HG03575 (cell line): Measurements from ENCODE around the gene NDUFS7.

Experiments
- ATAC-seq: cut with Tn5 transposase; IDR thresholded peaks from one replicate; pipeline ENCODE4 v1.9.1; 2021; ENCODE audit not compliant: unreplicated experiment, insufficient number of reproducible peaks, low FRiP score; ENCODE audit errors: extremely low read depth

NDUFS7 gene

DNA sequence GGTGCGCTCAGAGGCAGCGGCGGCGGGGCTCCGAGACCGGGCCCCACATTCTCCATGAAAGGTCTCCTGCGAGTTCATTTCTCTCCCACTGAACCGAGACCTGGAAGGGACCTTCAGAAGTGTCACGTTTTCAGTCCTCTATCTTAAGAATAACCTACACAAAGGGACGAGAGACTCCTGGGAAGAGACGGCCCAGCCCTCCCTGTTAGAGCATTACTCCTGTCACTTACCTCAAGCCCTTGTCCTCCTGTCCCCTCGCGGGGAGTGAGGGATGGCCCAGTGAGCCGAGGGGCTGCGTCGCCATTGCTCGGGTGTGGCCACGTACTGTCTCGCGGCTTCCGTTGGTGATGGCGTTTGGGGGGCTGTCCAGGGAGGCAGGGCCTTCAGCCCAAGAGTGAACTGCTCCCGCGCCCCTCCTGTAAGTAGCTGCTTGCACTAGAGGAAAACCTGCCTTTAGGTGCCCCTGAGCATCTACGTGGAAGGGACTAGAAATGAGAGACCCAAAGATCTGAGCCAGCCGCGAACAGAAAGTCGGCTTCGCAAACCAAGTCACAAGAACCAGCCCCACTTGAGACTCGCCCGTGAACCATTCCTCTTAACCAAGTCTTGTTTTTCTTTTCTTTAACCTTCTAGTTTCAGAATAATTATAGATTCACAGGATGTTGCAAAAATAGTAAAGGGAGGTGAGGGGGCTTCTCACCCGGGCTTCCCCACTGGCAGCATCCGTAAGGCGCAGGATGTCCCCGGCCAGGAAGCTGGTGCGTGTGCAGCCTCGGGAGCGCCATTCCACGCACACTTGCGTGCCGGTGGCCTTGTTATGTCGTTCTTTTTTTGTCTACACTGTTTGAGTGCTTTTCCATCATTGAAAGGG lies 21.1 kb upstream of the NDUFS7 start:
- ATAC-seq = no peak

DNA sequence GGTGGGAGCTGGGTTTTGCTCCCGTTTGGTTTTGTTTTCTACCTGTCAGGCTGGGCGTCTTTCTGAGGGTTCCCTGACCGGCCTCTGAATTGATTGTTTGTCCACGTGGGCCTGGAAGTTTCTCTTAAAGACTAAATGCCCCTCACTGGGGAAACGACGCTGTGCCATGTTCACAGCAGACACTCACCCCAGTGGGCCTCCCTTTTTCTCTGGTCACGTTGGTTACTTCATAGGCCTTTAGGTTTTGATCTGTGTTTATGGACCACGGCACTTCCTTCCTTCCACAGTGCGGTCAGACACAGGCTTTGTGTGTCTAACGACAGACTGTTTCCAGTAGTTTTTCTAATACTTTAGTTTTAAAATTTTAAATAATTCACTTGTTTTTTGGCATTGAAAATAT lies 20.1 kb upstream of the NDUFS7 start:
- ATAC-seq = no peak

DNA sequence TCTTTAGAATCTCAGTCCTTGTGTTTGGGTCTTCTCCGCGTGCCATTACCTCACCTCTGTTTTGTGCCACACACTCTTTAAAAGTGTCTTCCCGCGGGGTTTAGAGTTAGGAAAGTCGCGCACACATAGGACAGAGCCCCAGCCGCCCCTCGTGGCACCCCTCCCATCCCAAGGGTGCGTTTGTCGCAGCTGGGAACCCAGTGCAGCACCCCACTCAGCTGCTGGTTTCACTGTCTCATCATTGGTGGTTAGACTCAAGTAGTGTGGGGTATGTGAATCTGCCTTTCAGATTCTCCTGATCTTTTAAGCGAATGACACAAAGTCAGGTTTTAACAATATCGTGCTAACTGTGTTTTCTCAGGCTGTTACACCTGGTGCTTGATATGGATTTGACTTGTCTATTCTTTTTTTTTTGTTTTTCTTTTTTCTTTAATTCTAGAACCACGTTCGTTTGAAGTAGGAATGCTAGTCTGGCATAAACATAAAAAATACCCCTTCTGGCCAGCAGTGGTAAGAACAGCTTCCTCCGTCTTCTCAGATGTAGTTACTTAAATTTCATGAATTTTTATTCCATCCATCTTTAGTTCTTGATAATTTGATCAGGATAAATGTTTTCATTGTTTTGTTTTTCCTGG lies 19.5 kb upstream of the NDUFS7 start:
- ATAC-seq = no peak

DNA sequence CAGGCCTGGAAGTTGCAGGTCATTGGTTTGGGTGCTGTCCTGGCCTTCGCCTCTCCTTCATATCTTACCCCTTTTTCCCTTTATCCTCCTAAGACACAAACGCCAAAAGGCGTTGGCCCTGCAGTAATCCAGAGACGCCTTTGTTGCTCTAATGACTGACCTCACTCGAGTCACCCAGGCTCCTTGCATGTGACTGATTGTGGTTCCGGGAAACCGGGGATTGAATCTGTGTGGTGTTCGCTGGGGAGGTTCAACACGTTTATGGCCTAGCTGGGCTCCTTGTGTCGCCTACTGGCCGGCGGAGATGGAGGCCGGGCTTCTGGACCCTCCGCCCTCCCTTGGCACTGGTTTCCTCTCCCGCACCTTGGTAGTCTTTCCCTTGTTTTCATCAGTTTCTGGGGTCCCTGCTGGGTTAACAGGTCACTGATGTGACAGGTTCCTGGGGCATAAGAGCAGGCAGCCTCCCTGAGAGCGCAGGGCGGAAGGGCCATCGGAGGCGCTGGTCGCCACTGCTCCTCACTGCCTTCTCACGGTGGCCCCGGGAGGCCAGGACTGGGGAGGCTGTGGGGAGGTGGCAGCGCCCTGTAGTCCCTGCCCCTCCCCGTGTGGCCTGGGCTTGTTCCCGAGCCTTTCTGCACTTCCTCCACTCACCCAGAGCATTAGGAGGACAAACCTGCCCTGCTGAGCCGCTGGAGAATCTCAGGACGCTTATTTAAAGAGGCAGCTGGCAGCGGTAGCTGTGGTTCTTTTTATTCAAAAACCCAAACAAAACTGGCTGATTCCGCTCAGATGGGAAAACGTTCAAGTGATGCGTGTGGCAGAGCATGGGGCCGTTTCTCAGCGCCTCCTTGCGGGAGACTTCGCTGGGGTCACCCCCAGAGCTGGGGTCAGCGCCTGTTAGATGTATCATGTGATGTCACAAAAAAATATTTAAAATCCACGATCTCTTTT lies 18.1 kb upstream of the NDUFS7 start:
- ATAC-seq = no peak

DNA sequence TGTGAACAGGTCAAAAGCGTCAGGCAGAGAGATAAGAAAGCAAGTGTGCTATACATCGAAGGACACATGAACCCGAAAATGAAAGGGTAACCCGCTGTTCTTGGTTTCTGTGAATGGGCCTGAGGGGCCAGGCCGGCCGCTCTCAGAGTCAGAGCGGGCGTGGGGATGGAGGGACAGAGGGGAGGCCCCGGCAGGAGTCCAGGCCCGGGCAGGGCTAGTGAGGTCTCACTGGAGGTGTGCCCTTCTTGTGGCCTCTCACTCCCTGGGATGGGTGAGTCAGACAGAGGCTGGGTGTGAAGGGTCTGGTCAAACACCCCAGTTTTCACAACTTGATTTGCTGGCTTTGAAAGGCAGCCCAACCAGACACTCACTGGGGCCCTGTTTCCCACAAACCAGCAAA lies 17.4 kb upstream of the NDUFS7 start:
- no peak for ATAC-seq

DNA sequence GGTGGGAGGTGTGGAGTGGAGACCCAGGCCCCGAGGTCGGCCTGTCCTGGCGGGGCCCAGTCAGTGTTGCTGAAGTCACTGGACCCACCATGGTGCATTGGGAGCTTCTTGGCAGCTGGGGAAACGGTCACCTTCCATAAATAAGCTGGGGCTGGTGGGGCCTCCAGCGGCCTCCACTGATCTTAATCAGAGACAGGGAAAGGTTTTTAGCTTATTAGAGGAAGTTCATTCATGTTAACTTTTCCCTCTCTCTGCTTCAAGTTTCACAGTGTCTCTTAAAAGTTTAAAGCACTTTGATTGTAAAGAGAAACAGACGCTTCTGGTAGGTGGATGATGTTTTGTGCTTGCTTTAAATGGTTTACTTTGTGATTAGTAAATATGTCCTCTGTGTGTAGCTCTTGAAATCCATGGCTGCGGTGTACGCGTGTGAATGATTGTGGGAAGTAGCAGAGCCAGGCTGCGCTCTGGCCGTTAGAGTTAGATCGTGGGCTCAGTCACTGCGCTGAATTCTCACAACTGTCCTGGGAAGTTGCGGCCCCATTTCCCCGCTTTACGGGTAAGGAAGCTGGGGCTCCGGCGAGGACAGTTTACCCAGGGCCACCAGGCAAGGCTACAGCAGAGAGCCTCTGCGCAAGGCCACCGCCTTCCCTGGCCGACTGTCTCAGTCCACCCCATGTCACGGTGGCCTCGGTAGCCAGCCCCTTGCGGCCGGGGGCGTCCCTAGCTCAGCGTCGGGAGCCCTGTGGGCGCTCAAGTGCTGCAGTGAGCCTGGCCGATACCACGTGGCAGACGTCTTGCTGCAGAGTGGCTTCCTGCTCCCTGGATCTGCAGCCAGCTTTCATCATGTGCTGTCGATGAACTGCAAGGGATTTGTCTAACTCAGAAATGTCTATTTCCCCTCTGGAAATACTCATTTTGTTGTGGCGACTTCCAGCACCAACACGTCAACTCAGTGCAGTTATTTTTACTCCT lies 16.5 kb upstream of the NDUFS7 start:
- ATAC-seq = no peak

DNA sequence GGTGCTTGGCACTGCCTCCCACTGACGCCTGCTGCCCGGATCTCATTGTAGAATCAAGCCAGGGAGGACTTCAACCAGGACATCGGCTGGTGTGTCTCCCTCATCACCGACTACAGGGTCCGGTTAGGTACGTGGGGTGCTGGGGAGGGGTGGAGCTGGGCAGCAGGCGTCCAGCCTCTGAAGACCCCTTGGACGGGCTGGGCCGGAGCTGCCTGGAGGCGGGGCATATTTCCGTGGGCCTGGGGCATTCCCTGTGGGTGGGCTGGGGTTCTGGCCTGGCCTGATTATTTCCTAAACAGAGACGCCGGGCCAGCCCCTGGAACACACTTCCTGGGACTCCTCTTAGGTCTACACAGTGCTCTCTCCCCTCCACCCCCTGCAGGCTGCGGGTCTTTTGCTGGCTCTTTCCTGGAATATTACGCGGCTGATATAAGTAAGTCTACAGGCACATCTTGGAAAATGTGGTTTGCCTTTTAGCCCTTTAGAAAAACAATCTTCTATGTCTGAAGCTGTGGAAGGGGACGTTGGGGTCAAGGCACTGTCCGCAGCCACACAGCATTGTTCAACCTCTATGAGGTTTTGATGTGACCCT lies 14.4 kb upstream of the NDUFS7 start:
- no peak for ATAC-seq

DNA sequence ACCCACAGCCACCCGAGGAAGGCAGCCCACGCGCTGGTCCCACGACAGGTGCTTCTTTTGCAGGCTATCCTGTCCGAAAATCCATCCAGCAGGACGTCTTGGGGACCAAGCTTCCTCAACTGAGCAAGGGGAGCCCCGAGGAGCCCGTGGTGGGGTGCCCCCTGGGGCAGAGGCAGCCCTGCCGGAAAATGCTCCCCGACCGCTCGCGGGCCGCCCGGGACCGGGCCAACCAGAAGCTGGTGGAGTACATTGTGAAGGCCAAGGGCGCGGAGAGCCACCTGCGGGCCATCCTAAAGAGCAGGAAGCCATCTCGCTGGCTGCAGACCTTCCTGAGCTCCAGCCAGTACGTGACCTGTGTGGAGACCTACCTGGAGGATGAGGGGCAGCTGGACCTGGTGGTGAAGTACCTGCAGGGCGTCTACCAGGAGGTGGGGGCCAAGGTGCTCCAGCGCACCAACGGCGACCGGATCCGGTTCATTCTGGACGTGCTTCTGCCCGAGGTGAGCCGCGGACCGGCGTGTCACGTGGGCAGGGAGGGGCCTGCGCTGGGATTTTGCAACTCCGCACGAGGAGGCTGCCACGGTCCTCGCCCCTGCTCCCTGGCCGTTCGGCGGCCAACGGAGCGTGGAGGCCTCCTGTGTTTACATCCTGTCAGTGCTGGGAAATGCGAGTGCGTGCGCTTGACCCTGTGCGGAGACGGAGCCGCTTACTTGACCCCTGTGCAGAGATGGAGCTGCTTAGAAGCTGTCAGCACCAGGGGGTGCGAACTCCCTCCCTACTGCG lies 12.9 kb upstream of the NDUFS7 start:
- no peak for ATAC-seq

DNA sequence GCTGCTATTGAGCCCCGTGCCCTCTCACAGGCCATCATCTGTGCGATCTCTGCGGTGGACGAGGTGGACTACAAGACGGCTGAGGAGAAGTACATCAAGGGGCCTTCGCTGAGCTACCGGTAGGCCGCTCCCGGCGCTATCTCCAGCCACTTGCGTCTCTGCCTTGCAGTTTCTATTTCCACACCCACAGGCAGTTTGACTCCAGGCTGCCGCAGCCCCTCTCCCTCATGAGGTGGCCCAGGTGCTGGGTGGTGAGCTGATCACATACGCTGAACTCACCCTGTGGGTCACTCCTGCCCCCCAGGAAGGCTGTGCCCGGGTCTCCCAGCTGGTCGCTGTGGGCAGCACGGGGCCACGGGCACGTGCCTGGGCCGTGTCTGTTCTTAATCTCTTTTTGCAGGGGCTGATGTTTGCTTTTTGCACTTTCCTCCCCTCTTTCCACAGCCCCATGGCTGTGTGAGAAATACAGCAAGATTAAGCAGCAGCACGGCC lies 10.6 kb upstream of the NDUFS7 start:
- no peak for ATAC-seq

DNA sequence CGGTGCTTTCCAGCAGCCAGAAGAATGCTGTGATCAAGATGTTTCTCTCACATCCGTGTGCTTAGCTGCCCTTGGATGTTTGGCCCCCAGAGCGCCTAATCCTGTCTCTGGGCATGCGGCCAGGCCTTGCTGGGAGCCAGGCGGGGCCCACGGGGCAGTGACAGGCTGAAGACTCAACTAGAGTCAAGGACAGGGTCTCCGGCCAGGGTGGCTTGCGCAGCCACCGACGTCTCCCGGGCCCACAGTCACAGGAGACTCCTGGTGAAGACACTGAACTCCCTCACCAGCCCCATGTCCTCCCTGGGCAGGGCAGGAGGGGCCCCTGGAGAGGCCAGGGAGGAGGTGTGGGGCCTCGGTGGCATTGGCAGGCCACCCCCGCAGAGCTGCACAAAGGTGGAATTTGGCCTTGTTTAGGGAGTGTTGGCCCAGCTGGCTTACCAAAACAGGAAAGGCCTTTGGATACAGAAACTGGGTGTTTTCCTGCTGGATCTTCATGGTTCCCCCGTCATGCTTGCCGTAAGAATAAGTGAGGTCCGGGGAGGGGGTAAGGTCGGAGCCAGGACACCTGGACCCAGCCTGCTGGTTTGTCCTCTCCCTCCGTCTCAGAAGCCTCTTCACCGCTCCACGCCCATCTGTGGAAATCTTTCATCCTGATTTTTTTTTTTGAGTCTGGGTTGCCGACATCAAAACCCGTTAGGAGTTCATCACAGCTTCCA lies 10.0 kb upstream of the NDUFS7 start:
- ATAC-seq = no peak

DNA sequence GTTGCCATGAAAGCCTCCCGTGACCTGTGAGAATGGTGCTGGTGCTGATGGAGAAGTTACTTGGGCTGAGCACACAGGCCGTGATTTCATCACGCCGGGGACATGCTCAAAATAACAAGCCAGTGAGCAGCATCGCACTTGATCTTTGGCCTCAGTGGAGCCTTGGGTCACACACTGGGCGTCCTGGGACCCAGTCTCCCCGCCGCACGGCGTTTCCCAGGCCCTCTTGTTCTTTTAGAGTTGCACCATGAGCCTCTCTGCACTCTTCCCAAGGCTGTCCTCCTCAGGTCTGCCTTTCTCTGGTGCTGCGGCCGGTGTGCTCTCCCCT lies 9.5 kb upstream of the NDUFS7 start:
- no peak for ATAC-seq

DNA sequence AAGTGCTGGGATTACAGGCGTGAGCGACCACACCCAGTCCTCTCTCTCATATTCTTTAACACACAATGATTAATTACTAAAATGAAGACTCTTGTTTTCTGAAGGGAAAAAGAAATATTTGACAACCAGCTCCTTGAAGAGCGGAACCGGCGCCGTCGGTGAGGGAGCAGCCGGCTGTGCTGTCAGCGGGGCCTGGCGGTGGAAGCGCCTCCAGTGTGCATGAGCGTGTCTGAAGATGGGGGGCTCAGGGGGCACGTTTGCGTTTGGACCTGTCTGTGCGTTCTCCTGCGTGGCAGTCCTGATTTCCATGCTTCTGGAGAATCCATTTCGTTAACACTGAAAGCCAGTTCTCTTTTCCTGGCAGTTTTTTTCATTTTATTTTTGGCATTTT lies 7.3 kb upstream of the NDUFS7 start:
- no peak for ATAC-seq

DNA sequence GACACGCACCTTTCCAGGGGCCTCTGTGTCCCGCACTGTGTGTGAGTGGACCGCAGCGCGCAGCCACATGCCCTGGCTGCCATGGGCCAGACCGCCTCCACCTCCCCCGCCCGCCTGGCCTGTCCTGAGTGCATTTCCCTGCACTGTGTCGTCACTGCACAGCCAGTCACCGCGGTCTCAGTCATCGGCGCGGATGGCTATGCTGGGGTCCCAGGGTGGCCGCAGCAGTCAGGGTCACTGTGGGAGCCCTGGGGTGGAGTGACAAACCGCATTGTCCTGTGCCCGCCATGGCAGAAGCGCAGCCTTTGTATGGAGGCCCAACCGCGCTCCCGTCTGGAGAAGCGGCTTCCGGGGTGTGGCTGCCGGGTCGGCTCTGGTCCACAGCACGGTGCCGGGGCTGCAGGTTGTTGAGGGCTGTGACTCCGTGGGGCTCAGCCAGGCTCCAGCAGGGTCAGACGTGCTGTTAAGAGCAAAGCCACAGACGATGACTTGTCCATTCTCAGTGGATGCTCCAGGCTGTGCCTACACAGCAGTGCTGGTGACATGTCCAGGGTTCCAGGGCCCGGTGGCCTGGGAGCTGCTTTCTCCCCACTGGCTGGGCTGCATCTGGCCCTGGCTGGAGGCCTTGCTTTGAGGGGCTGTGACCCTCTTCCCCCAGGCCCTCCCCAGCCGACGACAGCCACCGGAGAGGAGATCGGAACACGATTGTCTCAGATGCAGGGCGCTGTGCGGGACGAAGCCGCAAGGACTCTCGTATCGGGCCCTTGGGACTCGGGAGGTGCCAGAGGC lies 6.3 kb upstream of the NDUFS7 start:
- no peak for ATAC-seq

DNA sequence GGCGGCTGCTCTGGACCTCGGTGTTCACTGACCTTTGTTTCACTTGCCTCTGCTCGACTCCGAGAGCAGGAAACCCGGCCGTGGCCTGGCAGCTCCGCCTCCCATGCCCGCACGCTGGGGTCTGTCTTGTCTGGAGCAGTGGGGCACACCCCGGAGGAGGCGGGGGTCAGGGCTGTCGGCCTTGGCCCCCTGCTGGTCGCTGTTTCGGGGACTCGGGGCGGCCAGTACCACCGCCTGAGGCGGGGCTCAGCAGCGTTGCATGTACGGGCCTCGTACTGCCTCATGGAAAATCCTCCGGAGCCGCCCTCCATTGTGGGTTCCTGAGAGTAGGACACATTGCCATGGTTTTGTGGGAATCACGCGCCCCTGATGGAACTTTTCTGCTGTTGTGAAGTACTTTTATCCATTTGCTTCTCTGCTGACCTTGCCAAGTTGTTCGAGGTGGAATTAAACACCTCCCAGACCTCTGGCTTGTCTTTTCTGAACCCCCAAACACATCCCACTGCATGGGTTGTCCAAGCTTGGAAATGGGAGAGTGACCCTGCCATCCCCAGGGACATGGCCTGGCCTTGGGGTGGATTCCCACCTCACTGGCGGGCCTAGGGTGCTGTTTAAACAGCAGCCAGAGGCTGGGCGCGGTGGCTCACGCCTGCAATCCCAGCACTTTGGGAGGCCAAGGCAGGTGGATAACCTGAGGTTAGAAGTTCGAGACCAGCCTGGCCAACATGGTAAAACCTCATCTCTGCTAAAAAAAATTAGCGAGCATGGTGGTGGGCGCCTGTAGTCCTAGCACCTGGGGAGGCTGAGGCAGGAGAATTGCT lies 5.5 kb upstream of the NDUFS7 start:
- ATAC-seq = no peak

DNA sequence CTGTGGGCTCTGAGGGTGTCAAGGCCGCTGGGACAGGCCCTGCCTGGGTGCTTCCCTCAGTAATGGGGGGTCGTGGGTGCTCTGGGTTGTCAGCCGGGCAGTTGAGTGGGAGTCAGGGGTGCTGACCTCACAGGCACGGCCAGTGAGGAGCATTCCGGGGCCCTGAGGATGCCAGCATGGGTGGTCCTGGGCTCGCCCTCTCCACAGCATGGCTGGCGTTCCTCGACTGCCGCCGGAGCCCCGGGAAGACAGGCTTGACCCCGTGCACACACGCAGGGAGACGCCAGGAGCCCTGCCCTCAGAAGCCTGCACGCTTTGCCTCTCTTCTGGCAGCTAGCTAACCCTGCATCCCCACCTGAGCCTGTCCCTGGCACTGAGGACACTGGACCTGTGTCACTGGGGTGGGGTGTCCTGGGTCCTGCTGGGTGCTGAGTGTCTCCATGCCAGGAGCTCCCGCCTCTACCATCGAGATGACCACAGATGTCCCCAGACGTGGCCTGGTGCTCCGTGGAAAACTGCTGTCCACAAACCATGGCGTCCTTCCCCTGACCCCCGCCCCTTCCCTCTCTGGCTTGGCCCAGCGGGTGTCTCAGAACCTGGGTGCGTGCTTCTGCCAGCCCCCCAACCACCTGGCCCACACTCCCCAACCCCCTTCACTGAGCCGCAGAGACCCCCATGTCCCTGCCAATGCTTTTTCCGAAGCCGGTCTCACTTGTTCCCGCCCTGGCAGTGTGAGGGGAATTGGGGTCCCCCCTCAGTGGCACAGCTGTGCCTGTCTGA lies 4.4 kb upstream of the NDUFS7 start:
- no peak for ATAC-seq
